DOHH2 (cell line): ENCODE results near the gene F5.
"Not testable (repeated sequence)": the region's sequence is repeated elsewhere in the genome, so short reads cannot be mapped to it uniquely, and the experiment has no call there.

ENCODE experiments used
- H3F3A ChIP-seq: fragments of 200-600 bp; sonication (generic), shearing (Covaris generic); 2 replicates; pipeline ENCODE4 v1.6.0; 2016; ENCODE audit warnings: antibody characterized with exemption, mild to moderate bottlenecking; ENCODE audit not compliant: control insufficient read depth, insufficient read depth
- H3K27ac ChIP-seq: fragments of 200-600 bp; sonication (generic); 2 replicates; pipeline ENCODE4 v1.5.1; 2014; ENCODE audit warnings: low read depth, mild to moderate bottlenecking, low read length, moderate library complexity
- H3K27me3 ChIP-seq: fragments of 200-600 bp; sonication (generic); 2 replicates; pipeline ENCODE4 v1.6.1; 2014; ENCODE audit warnings: mild to moderate bottlenecking, low read length, mixed read lengths; ENCODE audit not compliant: control insufficient read depth
- H3K36me3 ChIP-seq: fragments of 200-600 bp; sonication (generic); 2 replicates; pipeline ENCODE4 v1.6.1; 2014; ENCODE audit warnings: mild to moderate bottlenecking, low read length, moderate library complexity, mixed read lengths; ENCODE audit not compliant: control insufficient read depth
- H3K4me1 ChIP-seq: fragments of 200-600 bp; sonication (generic); 2 replicates; pipeline ENCODE4 v1.6.1; 2014; ENCODE audit warnings: mild to moderate bottlenecking, low read length, mixed read lengths; ENCODE audit not compliant: control insufficient read depth
- H3K4me2 ChIP-seq: fragments of 200-600 bp; sonication (generic); 2 replicates; pipeline ENCODE4 v1.6.0; 2014; ENCODE audit warnings: mild to moderate bottlenecking, low read length, moderate library complexity
- H3K4me3 ChIP-seq: fragments of 200-600 bp; sonication (generic); 2 replicates; pipeline ENCODE4 v1.5.1; 2014; ENCODE audit warnings: mild to moderate bottlenecking, low read length, mixed read lengths
- H3K79me2 ChIP-seq: fragments of 200-600 bp; sonication (generic); 2 replicates; pipeline ENCODE4 v1.6.1; 2014; ENCODE audit warnings: mild to moderate bottlenecking, low read length, mixed read lengths; ENCODE audit not compliant: control insufficient read depth
- H3K9me2 ChIP-seq: fragments of 200-600 bp; sonication (generic); replicated peaks from 2 replicates; pipeline ENCODE4 v1.6.1; 2014; ENCODE audit warnings: mild to moderate bottlenecking, low read length, mixed read lengths; ENCODE audit not compliant: control insufficient read depth
- H3K9me3 ChIP-seq: fragments of 200-600 bp; sonication (generic); 2 replicates; pipeline ENCODE4 v1.6.1; 2014; ENCODE audit warnings: antibody characterized with exemption, low read length, mixed read lengths; ENCODE audit not compliant: control insufficient read depth, insufficient read depth
- H4K20me1 ChIP-seq: fragments of 200-600 bp; sonication (generic); 2 replicates; pipeline ENCODE4 v1.6.0; 2014; ENCODE audit warnings: low read depth, mild to moderate bottlenecking, antibody characterized with exemption, low read length, moderate library complexity; ENCODE audit not compliant: control insufficient read depth, insufficient read depth
- EZH2phosphoT487 ChIP-seq: fragments of 200-600 bp; sonication (generic); IDR thresholded peaks from 2 replicates; pipeline ENCODE4 v1.6.1; 2017; ENCODE audit warnings: borderline replicate concordance, mild to moderate bottlenecking, antibody characterized with exemption, low read length, moderate library complexity, mixed read lengths
- TF ChIP-seq, protein P1 (sequence below): fragments of 200-600 bp; sonication (generic); IDR thresholded peaks from one replicate; pipeline ENCODE4 v1.5.1; 2014; ENCODE audit warnings: antibody characterized with exemption, mild to moderate bottlenecking, low read depth, low read length; ENCODE audit not compliant: poor library complexity, severe bottlenecking

The F5 gene

DNA sequence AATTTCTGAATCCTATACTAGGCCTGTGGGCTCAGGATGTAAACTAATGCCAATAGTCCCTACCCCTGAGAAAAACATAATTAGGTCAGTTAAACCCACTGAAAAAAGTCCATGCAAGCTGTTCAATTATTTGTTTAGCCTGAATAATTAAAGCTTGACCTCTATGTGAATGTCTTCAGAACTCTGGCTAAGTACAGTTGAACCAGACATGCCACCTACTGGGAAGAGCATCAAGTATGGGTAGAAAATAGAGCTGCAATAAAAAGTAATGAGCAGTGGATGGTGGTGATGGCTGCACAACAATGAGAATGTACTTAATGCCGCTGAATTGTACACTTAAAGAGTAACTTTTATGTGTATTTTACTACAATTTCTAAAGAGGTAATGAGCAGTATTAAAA, 76.9 kb downstream of the F5 start:
- H3K79me2 ChIP-seq, result no peaks in the 10 kb centered on the region
- H3K27me3 ChIP-seq, result no peaks in the 10 kb centered on the region
- no peak overlapping the region for H3K4me2 ChIP-seq
- H3F3A ChIP-seq, result no peaks in the 10 kb centered on the region
- no peaks in the 10 kb centered on the region for H3K36me3 ChIP-seq
- no peak overlapping the region for H3K4me3 ChIP-seq
- H3K9me3 ChIP-seq, result no peaks in the 10 kb centered on the region
- no peaks in the 10 kb centered on the region for H3K9me2 ChIP-seq
- H4K20me1 ChIP-seq, result no peaks in the 10 kb centered on the region
- H3K27ac ChIP-seq, result no peak overlapping the region
- peaks cover 7% of the 10 kb centered on the region for H3K4me1 ChIP-seq
- TF ChIP-seq EZH2phosphoT487, result no peak
- TF ChIP-seq, protein P1, sequence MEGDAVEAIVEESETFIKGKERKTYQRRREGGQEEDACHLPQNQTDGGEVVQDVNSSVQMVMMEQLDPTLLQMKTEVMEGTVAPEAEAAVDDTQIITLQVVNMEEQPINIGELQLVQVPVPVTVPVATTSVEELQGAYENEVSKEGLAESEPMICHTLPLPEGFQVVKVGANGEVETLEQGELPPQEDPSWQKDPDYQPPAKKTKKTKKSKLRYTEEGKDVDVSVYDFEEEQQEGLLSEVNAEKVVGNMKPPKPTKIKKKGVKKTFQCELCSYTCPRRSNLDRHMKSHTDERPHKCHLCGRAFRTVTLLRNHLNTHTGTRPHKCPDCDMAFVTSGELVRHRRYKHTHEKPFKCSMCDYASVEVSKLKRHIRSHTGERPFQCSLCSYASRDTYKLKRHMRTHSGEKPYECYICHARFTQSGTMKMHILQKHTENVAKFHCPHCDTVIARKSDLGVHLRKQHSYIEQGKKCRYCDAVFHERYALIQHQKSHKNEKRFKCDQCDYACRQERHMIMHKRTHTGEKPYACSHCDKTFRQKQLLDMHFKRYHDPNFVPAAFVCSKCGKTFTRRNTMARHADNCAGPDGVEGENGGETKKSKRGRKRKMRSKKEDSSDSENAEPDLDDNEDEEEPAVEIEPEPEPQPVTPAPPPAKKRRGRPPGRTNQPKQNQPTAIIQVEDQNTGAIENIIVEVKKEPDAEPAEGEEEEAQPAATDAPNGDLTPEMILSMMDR, result no peak

- H3K9me2 ChIP-seq, result no peaks in the 10 kb centered on the region
- H3F3A ChIP-seq, result no peaks in the 10 kb centered on the region
- TF ChIP-seq, protein P1, result no peak
- no peak for TF ChIP-seq EZH2phosphoT487
- peak overlapping the region; percentile 41 for H3K4me2 ChIP-seq
- H4K20me1 ChIP-seq, result no peaks in the 10 kb centered on the region
- H3K36me3 ChIP-seq, result no peaks in the 10 kb centered on the region
- H3K4me1 ChIP-seq, result peaks cover 7% of the 10 kb centered on the region
- H3K79me2 ChIP-seq, result no peaks in the 10 kb centered on the region
- no peaks in the 10 kb centered on the region for H3K27me3 ChIP-seq
- H3K27ac ChIP-seq, result no peak overlapping the region
- H3K4me3 ChIP-seq, result no peak overlapping the region
- H3K9me3 ChIP-seq, result no peaks in the 10 kb centered on the region
Measured at GRCh38 chr1:169508432-169509338, 77.6 kb downstream of the F5 start.

DNA sequence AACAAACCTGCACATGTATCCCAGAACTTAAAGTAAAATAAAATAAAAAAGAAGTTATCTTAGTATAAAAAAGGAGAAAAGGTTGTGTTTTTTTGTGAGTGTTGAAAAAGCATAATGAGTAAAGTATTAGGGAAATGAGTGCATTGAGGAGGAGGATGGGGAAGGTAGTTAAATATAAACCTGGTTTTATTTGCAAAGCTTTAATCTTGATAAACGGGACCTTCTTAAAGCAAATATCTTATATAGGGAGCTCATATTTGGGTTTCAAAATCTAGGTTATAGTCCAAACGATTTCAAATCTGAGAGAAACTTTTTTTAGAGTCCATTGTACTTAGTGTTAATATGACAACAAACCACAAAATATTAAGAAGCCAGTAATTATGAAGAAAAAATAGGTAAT, 78.9 kb downstream of the F5 start:
- Histone ChIP-seq H3K4me3 (no peak overlapping the region), H3K36me3 (no peaks in the 10 kb centered on the region), H3K27me3 (no peaks in the 10 kb centered on the region), H3K4me2 (no peak overlapping the region), H3K4me1 (peaks cover 7% of the 10 kb centered on the region), H3F3A (no peaks in the 10 kb centered on the region), H3K9me2 (no peaks in the 10 kb centered on the region), H3K9me3 (no peaks in the 10 kb centered on the region), H3K27ac (no peak overlapping the region), H3K79me2 (no peaks in the 10 kb centered on the region), H4K20me1 (no peaks in the 10 kb centered on the region)
- TF ChIP-seq, protein P1, result no peak
- TF ChIP-seq EZH2phosphoT487, result no peak

DNA sequence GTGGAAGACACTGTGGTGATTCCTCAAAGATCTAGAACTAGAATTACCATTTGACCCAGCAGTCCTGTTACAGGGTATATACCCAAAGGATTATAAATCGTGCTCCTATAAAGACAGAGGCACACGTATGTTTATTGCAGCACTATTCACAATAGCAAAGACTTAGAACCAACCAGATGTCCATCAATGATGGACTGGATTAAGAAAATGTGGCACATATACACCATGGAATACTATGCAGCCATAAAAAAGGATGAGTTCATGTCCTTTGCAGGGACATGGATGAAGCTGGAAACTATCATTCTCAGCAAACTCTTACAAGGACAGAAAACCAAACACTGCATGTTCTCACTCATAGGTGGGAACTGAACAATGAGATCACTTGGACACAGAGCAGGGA, 82.7 kb downstream of the F5 start:
- H3K4me1 ChIP-seq, H3K9me3 ChIP-seq, H3K36me3 ChIP-seq, H3K4me2 ChIP-seq, H3K9me2 ChIP-seq, H3F3A ChIP-seq, H3K79me2 ChIP-seq, H3K4me3 ChIP-seq, H3K27me3 ChIP-seq, H3K27ac ChIP-seq, H4K20me1 ChIP-seq: not testable (repeated sequence)
